Mucosa of descending colon (tissue), 3 donors: ENCODE measurements around the gene CDC42BPA. TPM values are rescaled to one million over a fixed set of nuclear protein-coding genes. Genes with fewer than 3 reads are reported as not detected.
"Not testable (repeated sequence)": the region's sequence is repeated elsewhere in the genome, so short reads cannot be mapped to it uniquely, and the experiment has no call there.

Experiments used
- ATAC-seq: fragments of 200-7000 bp; cut with Tn5 transposase; one replicate; pipeline ENCODE4 v1.9.1; 2020; ENCODE audit warnings: mild to moderate bottlenecking, moderate library complexity
- DNase-seq, 3 donors: peaks; one replicate each; pipeline ENCODE4 v3.0.0-alpha.2; 2020
- H3K36me3 ChIP-seq: fragments of 200-600 bp; one replicate; pipeline ENCODE4 v1.8.0; 2021; ENCODE audit warnings: low read depth, mild to moderate bottlenecking
- H3K4me1 ChIP-seq: fragments of 200-600 bp; one replicate; pipeline ENCODE4 v1.8.0; 2021; ENCODE audit warnings: low read depth, mild to moderate bottlenecking
- H3K4me3 ChIP-seq: fragments of 200-600 bp; one replicate; pipeline ENCODE4 v1.8.0; 2021; ENCODE audit warnings: mild to moderate bottlenecking
- H3K9me3 ChIP-seq: fragments of 200-600 bp; one replicate; pipeline ENCODE4 v1.8.0; 2021; ENCODE audit warnings: mild to moderate bottlenecking
- CTCF ChIP-seq: fragments of 200-600 bp; IDR thresholded peaks from one replicate; pipeline ENCODE4 v1.8.0; 2022; ENCODE audit warnings: antibody characterized with exemption, mild to moderate bottlenecking
- intact Hi-C, 2 donors: fragments of 100-400 bp; cut with DNase I in 1 of 2; cut with micrococcal nuclease in 1 of 2; formaldehyde crosslinking; loops; one replicate each; pipeline versions ENCODE4 v1.11.0 to v1.11.1; 2022; cut with DNase I, micrococcal nuclease
- total RNA-seq, 3 donors: library from RNA; stranded (reverse); fragmentation: NEBNext Ultra II Directional in 2 of 3; extraction: Animal tissue kit (Norgen Biotek cat#: 25700) in 2 of 3; gene quantifications; one replicate each; pipeline versions ENCODE4 v1.2.1 to v1.2.4, GENCODE V29; 2021 to 2023
- donor health status: DM: no; HTN: no; CAD: no; lungs with moderate emphysema.
- donor health status: DM: no; HTN: no; CAD: no.
- donor health status: DM: no; HTN: yes; CAD: no.

Gene CDC42BPA
- total RNA-seq, 3 donors from 2014 or later, result 32.6 to 70.7 (median 50.2) TPM

GRCh38 chr1:227124473-227124872 is 193.8 kb downstream of the CDC42BPA start:
- no peak for ATAC-seq

GRCh38 chr1:227120826-227121225 is 197.5 kb downstream of the CDC42BPA start:
- H3K36me3 ChIP-seq, result no peaks in the 10 kb centered on the region
- TF ChIP-seq CTCF, result no peak
- no peak overlapping the region for H3K4me3 ChIP-seq
- no peaks in the 10 kb centered on the region for H3K4me1 ChIP-seq
- no peak for ATAC-seq
- intact Hi-C loops, result no loop called here
- no peak for DNase-seq
- H3K9me3 ChIP-seq, result no peaks in the 10 kb centered on the region

More at GRCh38 chr1:227124473-227124872, 193.8 kb downstream of the CDC42BPA start:
- no peak for TF ChIP-seq CTCF
- intact Hi-C loops, result no loop called here
- no peak for DNase-seq
- H3K9me3 ChIP-seq, result no peaks in the 10 kb centered on the region
- no peaks in the 10 kb centered on the region for H3K36me3 ChIP-seq
- H3K4me3 ChIP-seq, result no peak overlapping the region
- no peaks in the 10 kb centered on the region for H3K4me1 ChIP-seq

- ATAC-seq, result no peak
- no peak overlapping the region for H3K4me3 ChIP-seq
- H3K4me1 ChIP-seq, result peaks cover 3% of the 10 kb centered on the region
- no peak for TF ChIP-seq CTCF
- intact Hi-C loops, result no loop called here
- no peaks in the 10 kb centered on the region for H3K36me3 ChIP-seq
- H3K9me3 ChIP-seq, result no peaks in the 10 kb centered on the region
- DNase-seq, result no peak
These were observed 205.8 kb downstream of the CDC42BPA start for GRCh38 chr1:227112538-227112937.

GRCh38 chr1:227111782-227112181 is 206.5 kb downstream of the CDC42BPA start:
- Histone ChIP-seq H3K9me3 (no peaks in the 10 kb centered on the region), H3K4me1 (peaks cover 3% of the 10 kb centered on the region), H3K36me3 (no peaks in the 10 kb centered on the region), H3K4me3 (no peak overlapping the region)
- ATAC-seq, result no peak
- no peak for DNase-seq
- intact Hi-C loops, result no loop called here
- TF ChIP-seq CTCF, result no peak

GRCh38 chr1:227105291-227105690 is 213.0 kb downstream of the CDC42BPA start:
- H3K4me1 ChIP-seq, H3K4me3 ChIP-seq, H3K36me3 ChIP-seq, DNase-seq, intact Hi-C loops, H3K9me3 ChIP-seq, ATAC-seq: not testable (repeated sequence)

- intact Hi-C loops, result no loop called here
- no peak for TF ChIP-seq CTCF
- no peak overlapping the region for H3K4me3 ChIP-seq
- H3K4me1 ChIP-seq, result no peaks in the 10 kb centered on the region
- no peak for DNase-seq
- no peaks in the 10 kb centered on the region for H3K36me3 ChIP-seq
- no peaks in the 10 kb centered on the region for H3K9me3 ChIP-seq
- no peak for ATAC-seq
These were observed 216.2 kb downstream of the CDC42BPA start for GRCh38 chr1:227102056-227102455.
